GM12864 (cell line): ENCODE results near the gene DSC2.
A peak's percentile ranks its signal among the peaks of the same experiment; 100 is the strongest.

ENCODE experiments used
- DNase-seq: peaks from one replicate; pipeline ENCODE4 v3.0.0-alpha.2; 2011; ENCODE audit warnings: low read depth
- H3K4me3 ChIP-seq: 2 replicates; pipeline ENCODE4 v1.5.1; 2011; ENCODE audit warnings: mild to moderate bottlenecking, low read depth, low read length, control low read depth
- CTCF ChIP-seq: IDR thresholded peaks from 2 replicates; pipeline ENCODE4 v1.5.1; 2011; ENCODE audit warnings: low read depth, mild to moderate bottlenecking, moderate library complexity, low read length, control low read depth, inconsistent platforms; ENCODE audit errors: missing control alignments

The DSC2 gene

GRCh38 chr18:31104444-31104843 lies 2.2 kb upstream of the DSC2 start:
- DNase-seq: no peak
- no peak overlapping the region for H3K4me3 ChIP-seq
- no peak for TF ChIP-seq CTCF

GRCh38 chr18:31103423-31103822 lies 1.2 kb upstream of the DSC2 start:
- no peak for DNase-seq
- no peak overlapping the region for H3K4me3 ChIP-seq
- no peak for TF ChIP-seq CTCF

GRCh38 chr18:31102941-31103340 lies 720 bp upstream of the DSC2 start:
- H3K4me3 ChIP-seq: no peak overlapping the region
- TF ChIP-seq CTCF: no peak
- DNase-seq: no peak

GRCh38 chr18:31101183-31102024 lies 817 bp downstream of the DSC2 start:
- no peak for DNase-seq
- peak overlapping the region; percentile 33 for H3K4me3 ChIP-seq
- no peak for TF ChIP-seq CTCF

- no peak for TF ChIP-seq CTCF
- no peak overlapping the region for H3K4me3 ChIP-seq
- no peak for DNase-seq
Measured at GRCh38 chr18:31100436-31101182, 1.6 kb downstream of the DSC2 start.

- no peak for DNase-seq
- TF ChIP-seq CTCF: no peak
- H3K4me3 ChIP-seq: no peak overlapping the region
Measured at GRCh38 chr18:31099450-31100230, 2.6 kb downstream of the DSC2 start.
